Measurements from ENCODE around the gene CLASRP.

CLASRP gene

GRCh38 chr19:45061965-45062364, 23.1 kb downstream of the CLASRP start:
- no peak for DNase-seq (ENCODE audit: low read depth)

GRCh38 chr19:45063851-45064801, 25.3 kb downstream of the CLASRP start:
- no peak for DNase-seq (ENCODE audit: low read depth)

GRCh38 chr19:45066921-45067661, 28.2 kb downstream of the CLASRP start:
- no peak for DNase-seq (ENCODE audit: low read depth)

GRCh38 chr19:45068041-45068440, 29.2 kb downstream of the CLASRP start:
- no peak for DNase-seq (ENCODE audit: low read depth)

GRCh38 chr19:45069056-45069455, 30.2 kb downstream of the CLASRP start:
- DNase-seq (ENCODE audit: low read depth), result no peak

GRCh38 chr19:45070214-45070613, 31.4 kb downstream of the CLASRP start:
- DNase-seq (ENCODE audit: low read depth), result no peak

GRCh38 chr19:45070861-45071544, 32.2 kb downstream of the CLASRP start:
- no peak for DNase-seq (ENCODE audit: low read depth)

GRCh38 chr19:45071545-45071938, 32.7 kb downstream of the CLASRP start:
- no peak for DNase-seq (ENCODE audit: low read depth)

GRCh38 chr19:45071969-45072790, 33.3 kb downstream of the CLASRP start:
- no peak for DNase-seq (ENCODE audit: low read depth)

- DNase-seq (ENCODE audit: low read depth), result no peak
These were observed 36.0 kb downstream of the CLASRP start for GRCh38 chr19:45074744-45075300.

- DNase-seq (ENCODE audit: low read depth), result no peak
These were observed 36.6 kb downstream of the CLASRP start for GRCh38 chr19:45075301-45076028.

- peak; percentile 67 for DNase-seq (ENCODE audit: low read depth)
These were observed 37.4 kb downstream of the CLASRP start, which contains the start of gene ZNF296 for GRCh38 chr19:45076029-45076850. Gene ZNF296, minus strand, starts transcription at chr19:45076478. Its CDS starts 105 bp downstream, at chr19:45076373.

GRCh38 chr19:45076851-45077730, 38.2 kb downstream of the CLASRP start:
- no peak for DNase-seq (ENCODE audit: low read depth)

GRCh38 chr19:45078390-45079062, 39.7 kb downstream of the CLASRP start:
- no peak for DNase-seq (ENCODE audit: low read depth)

- DNase-seq (ENCODE audit: low read depth), result peak; percentile 68
These were observed 40.4 kb downstream of the CLASRP start, which contains the start of gene GEMIN7 for GRCh38 chr19:45079063-45079910. Gene GEMIN7, plus strand, starts transcription at chr19:45079260. Its CDS starts 10,855 bp downstream, at chr19:45090115.

- no peak for DNase-seq (ENCODE audit: low read depth)
These were observed 41.1 kb downstream of the CLASRP start for GRCh38 chr19:45079911-45080370.

GRCh38 chr19:45082170-45082569, 43.3 kb downstream of the CLASRP start:
- no peak for DNase-seq (ENCODE audit: low read depth)

Measured in activated gamma-delta T cell treated with anti-CD3 and anti-CD28 coated beads, Interleukin-2, amount 50 U/mL, for 16 hours (primary cell).